Endodermal cell (in vitro differentiated cells): ENCODE measurements around the gene SHISA4. TPM values are rescaled to one million over a fixed set of nuclear protein-coding genes. Genes with fewer than 3 reads are reported as not detected.

Experiments
- DNase-seq: peaks from one replicate; pipeline ENCODE4 v3.0.0-alpha.2; 2017
- H3K27ac ChIP-seq: 2 replicates; pipeline ENCODE4 v1.5.1; 2013; ENCODE audit warnings: mild to moderate bottlenecking, low read depth, low read length, moderate library complexity
- H3K27me3 ChIP-seq: 2 replicates; pipeline ENCODE4 v1.6.1; 2013; ENCODE audit warnings: mild to moderate bottlenecking, low read length, moderate library complexity; ENCODE audit not compliant: insufficient read depth, control insufficient read depth, poor library complexity, severe bottlenecking
- H3K36me3 ChIP-seq: 2 replicates; pipeline ENCODE4 v1.7.0; 2013; ENCODE audit warnings: mild to moderate bottlenecking, low read length, moderate library complexity; ENCODE audit not compliant: control insufficient read depth, insufficient read depth
- H3K4me1 ChIP-seq: one replicate; pipeline ENCODE4 v1.7.0; 2013; ENCODE audit warnings: low read length; ENCODE audit not compliant: control insufficient read depth, insufficient read depth
- H3K4me3 ChIP-seq: 2 replicates; pipeline ENCODE4 v1.5.1; 2013; ENCODE audit warnings: mild to moderate bottlenecking, low read length, moderate library complexity
- H3K9ac ChIP-seq: 2 replicates; pipeline ENCODE4 v1.6.1; 2013; ENCODE audit warnings: mild to moderate bottlenecking, low read length, moderate library complexity; ENCODE audit not compliant: poor library complexity, severe bottlenecking; ENCODE audit errors: extremely low read depth
- H3K9me3 ChIP-seq: 2 replicates; pipeline ENCODE4 v1.6.1; 2013; ENCODE audit warnings: mild to moderate bottlenecking, low read length, moderate library complexity; ENCODE audit not compliant: control insufficient read depth
- H3K27ac Mint-ChIP-seq: 2 replicates; pipeline ENCODE4 v1.8.0; 2020; ENCODE audit warnings: mixed read lengths
- H3K27me3 Mint-ChIP-seq: 2 replicates; pipeline ENCODE4 v1.8.0; 2021; ENCODE audit warnings: mild to moderate bottlenecking, mixed read lengths; ENCODE audit not compliant: insufficient read depth
- H3K36me3 Mint-ChIP-seq: 2 replicates; pipeline ENCODE4 v1.8.0; 2020; ENCODE audit warnings: low read depth, mixed read lengths
- H3K4me1 Mint-ChIP-seq: 2 replicates; pipeline ENCODE4 v1.8.0; 2020; ENCODE audit warnings: mixed read lengths
- H3K4me3 Mint-ChIP-seq: 2 replicates; pipeline ENCODE4 v1.8.0; 2020; ENCODE audit warnings: mild to moderate bottlenecking, moderate library complexity, mixed read lengths
- H3K9me3 Mint-ChIP-seq: 2 replicates; pipeline ENCODE4 v1.8.0; 2020; ENCODE audit warnings: mild to moderate bottlenecking, mixed read lengths
- WGBS, 2 experiments: methylation state at CpG; one replicate each; pipeline versions ENCODE4 v1.1.5 to v1.1.7; 2013; ENCODE audit warnings: missing lambda C conversion rate in 2 of 2, mixed read lengths in 1 of 2; ENCODE audit not compliant: insufficient coverage in 1 of 2, insufficient read length in 1 of 2; 5-methylcytosine and 5-hydroxymethylcytosine counted together
- total RNA-seq, 2 donors: library from RNA; stranded (reverse); fragmentation: NEBNext Ultra II Directional in 1 of 2; extraction: Animal tissue kit (Norgen Biotek cat#: 25700) in 1 of 2; gene quantifications; 2 replicates in 1 of 2; 3 replicates in 1 of 2; pipeline ENCODE4 v1.2.1, GENCODE V29; 2021
- TF ChIP-seq, protein P1 (sequence below): fragments of 200-600 bp; sonication (generic); conservative IDR thresholded peaks from 2 replicates; pipeline ENCODE4 v1.5.0; 2021; ENCODE audit warnings: antibody characterized with exemption, mild to moderate bottlenecking

SHISA4 gene
- total RNA-seq, 2 donors from 2014 or later: 5.8 to 7.3 TPM

DNA sequence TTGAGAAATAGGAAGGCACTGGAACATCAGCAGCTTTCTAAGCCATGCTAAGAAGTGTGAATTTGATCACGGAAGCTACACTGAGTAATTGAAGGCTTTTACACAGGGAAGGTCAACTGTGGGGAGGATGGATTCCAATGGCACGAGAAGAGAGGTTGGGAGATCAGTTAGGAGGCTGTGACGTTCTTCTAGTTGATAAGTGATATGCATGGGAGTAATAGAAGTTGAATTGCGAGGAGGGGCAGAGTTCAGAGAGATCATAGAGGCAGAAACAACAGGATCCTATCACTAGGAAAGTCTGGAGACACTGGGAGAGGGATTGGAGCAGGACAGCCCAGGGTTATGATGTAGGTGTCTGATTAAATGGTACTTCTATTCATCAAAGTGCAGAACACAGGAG is 41.4 kb downstream of the SHISA4 start:
- Histone ChIP-seq H3K27me3 (peaks cover 13% of the 10 kb centered on the region), H3K9me3 (no peaks in the 10 kb centered on the region), H3K4me3 (no peak overlapping the region), H3K4me1 (no peaks in the 10 kb centered on the region), H3K9ac (no peak overlapping the region), H3K36me3 (no peaks in the 10 kb centered on the region), H3K27ac (no peak overlapping the region)
- H3K36me3 Mint-ChIP-seq: no peaks in the 10 kb centered on the region
- no peak overlapping the region for H3K27ac Mint-ChIP-seq
- WGBS, 2 experiments: 86 to 96% methylated on average over 4 of the region's 4 CpGs
- DNase-seq: no peak
- H3K4me3 Mint-ChIP-seq: no peak overlapping the region
- no peaks in the 10 kb centered on the region for H3K4me1 Mint-ChIP-seq
- no peaks in the 10 kb centered on the region for H3K9me3 Mint-ChIP-seq
- TF ChIP-seq, protein P1, sequence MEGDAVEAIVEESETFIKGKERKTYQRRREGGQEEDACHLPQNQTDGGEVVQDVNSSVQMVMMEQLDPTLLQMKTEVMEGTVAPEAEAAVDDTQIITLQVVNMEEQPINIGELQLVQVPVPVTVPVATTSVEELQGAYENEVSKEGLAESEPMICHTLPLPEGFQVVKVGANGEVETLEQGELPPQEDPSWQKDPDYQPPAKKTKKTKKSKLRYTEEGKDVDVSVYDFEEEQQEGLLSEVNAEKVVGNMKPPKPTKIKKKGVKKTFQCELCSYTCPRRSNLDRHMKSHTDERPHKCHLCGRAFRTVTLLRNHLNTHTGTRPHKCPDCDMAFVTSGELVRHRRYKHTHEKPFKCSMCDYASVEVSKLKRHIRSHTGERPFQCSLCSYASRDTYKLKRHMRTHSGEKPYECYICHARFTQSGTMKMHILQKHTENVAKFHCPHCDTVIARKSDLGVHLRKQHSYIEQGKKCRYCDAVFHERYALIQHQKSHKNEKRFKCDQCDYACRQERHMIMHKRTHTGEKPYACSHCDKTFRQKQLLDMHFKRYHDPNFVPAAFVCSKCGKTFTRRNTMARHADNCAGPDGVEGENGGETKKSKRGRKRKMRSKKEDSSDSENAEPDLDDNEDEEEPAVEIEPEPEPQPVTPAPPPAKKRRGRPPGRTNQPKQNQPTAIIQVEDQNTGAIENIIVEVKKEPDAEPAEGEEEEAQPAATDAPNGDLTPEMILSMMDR: no peak
- peaks cover 8% of the 10 kb centered on the region for H3K27me3 Mint-ChIP-seq

DNA sequence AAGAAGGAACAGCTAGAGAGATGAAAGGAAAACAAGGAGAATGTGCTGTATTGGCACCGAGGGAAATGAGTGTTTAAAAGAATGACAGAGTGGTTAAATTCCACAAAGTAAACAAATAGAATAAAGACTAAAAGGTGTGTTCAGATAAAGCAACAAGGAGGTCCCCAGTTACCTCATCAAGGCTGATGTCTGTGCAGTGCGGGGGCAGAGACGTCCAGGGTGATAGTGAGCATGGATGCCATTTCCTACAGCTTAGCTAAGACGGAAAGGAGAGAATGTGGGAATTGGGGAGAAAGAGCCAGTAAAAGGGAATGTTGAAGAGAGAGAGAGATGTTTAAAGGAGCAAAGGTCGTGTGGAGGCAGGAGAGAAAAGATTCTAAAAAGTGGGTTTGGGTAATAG is 42.1 kb downstream of the SHISA4 start:
- H3K27ac Mint-ChIP-seq: no peak overlapping the region
- no peak for DNase-seq
- no peaks in the 10 kb centered on the region for H3K9me3 Mint-ChIP-seq
- no peak overlapping the region for H3K4me3 Mint-ChIP-seq
- no peak overlapping the region for H3K27ac ChIP-seq
- no peaks in the 10 kb centered on the region for H3K36me3 ChIP-seq
- 93 to 94% methylated on average over 5 of the region's 5 CpGs for WGBS, 2 experiments
- H3K4me1 Mint-ChIP-seq: no peaks in the 10 kb centered on the region
- H3K36me3 Mint-ChIP-seq: no peaks in the 10 kb centered on the region
- peaks cover 8% of the 10 kb centered on the region for H3K27me3 Mint-ChIP-seq
- no peaks in the 10 kb centered on the region for H3K9me3 ChIP-seq
- H3K27me3 ChIP-seq: peaks cover 13% of the 10 kb centered on the region
- H3K4me3 ChIP-seq: no peak overlapping the region
- TF ChIP-seq, protein P1: no peak
- H3K9ac ChIP-seq: no peak overlapping the region
- H3K4me1 ChIP-seq: no peaks in the 10 kb centered on the region

DNA sequence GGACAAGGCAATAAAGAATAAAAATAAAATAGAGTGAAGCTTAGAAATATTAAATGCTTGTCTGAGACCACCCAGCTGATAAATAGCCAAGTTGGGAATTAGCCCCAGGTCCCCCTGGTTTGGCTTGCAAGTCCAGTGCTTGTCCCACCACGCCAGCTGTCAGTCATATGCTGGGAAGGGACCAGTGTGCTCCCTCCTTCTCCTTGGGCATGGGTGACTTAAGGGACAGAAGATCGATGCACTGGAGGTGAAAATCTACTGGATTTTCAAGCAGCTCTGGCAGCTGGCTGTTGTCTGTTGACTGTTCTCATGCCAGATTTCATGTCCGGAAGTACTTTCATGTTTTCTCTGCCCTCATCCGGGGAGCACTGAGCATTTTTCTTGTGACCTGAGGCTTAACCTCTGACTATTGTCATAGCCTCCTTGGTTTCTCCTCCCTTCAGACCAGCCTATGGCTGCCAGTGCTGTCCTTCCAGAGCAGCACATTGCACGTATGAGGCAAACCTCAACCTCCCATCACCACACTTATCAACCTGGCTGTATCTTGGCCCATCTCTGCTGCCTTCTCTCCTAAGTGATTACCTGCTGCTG is 45.2 kb downstream of the SHISA4 start:
- Histone ChIP-seq H3K9ac (no peak overlapping the region), H3K27me3 (peaks cover 13% of the 10 kb centered on the region), H3K4me3 (no peak overlapping the region), H3K9me3 (no peaks in the 10 kb centered on the region), H3K36me3 (no peaks in the 10 kb centered on the region), H3K27ac (no peak overlapping the region), H3K4me1 (no peaks in the 10 kb centered on the region)
- no peak overlapping the region for H3K4me3 Mint-ChIP-seq
- H3K36me3 Mint-ChIP-seq: no peaks in the 10 kb centered on the region
- peaks cover 8% of the 10 kb centered on the region for H3K27me3 Mint-ChIP-seq
- TF ChIP-seq, protein P1: no peak
- DNase-seq: no peak
- H3K27ac Mint-ChIP-seq: no peak overlapping the region
- 88 to 89% methylated on average over 4 to 5 of the region's 5 CpGs for WGBS, 2 experiments
- H3K4me1 Mint-ChIP-seq: peaks cover 3% of the 10 kb centered on the region
- no peaks in the 10 kb centered on the region for H3K9me3 Mint-ChIP-seq
